SK-N-SH treated with all-trans-retinoic acid at 6 μM for 48 hours (cell line): ENCODE results near the gene MRPL28.

ENCODE experiments used
- PATZ1 ChIP-seq: fragments of 250-450 bp; sonication (Bioruptor Pico); IDR thresholded peaks from 2 replicates; pipeline ENCODE4 v1.8.0; 2020; ENCODE audit warnings: mild to moderate bottlenecking, moderate library complexity, borderline replicate concordance
- ZFP3 ChIP-seq: fragments of 250-450 bp; sonication (Bioruptor Pico); IDR thresholded peaks from 2 replicates; pipeline ENCODE4 v1.5.0; 2020; ENCODE audit warnings: mild to moderate bottlenecking, moderate library complexity
- ZFP30 ChIP-seq: fragments of 450-650 bp; formaldehyde crosslinking; IDR thresholded peaks from 2 replicates; pipeline ENCODE4 v1.5.0; 2022; ENCODE audit warnings: mild to moderate bottlenecking, moderate library complexity

GRCh38 chr16:347203-347602, 23.1 kb downstream of the MRPL28 start:
- TF ChIP-seq ZFP30 (CRISPR knock-in tag) (no peak), PATZ1 (CRISPR knock-in tag) (no peak), ZFP3 (CRISPR knock-in tag) (no peak)
